ENCODE results near the gene ZNF331.

ZNF331 gene

DNA sequence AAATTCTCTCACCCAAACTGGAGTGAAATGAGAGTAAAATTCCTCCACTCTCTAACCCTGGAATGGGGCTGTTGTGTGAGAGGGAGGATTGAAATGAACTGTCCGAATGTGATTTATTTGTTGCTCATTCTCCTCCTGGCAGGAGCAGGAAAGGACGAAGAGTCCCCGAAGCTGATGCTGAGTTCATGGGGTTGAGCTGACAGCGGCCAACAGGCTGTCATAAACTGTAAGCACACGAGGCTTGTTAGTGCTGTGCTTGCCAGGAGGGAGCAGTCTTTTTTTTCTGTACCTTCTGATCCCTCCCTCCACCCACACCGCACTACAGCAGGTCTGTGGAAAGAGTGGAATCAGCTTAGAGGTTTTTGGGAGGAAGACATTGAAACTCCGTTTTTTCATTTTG, 33.1 kb upstream of the ZNF331 start:
- no peaks in the 10 kb centered on the region for H3K36me3 ChIP-seq (ENCODE audit: insufficient read depth)
- H4K20me1 ChIP-seq (ENCODE audit: insufficient read depth), result no peaks in the 10 kb centered on the region
- no peaks in the 10 kb centered on the region for H3K27me3 ChIP-seq (ENCODE audit: insufficient read depth, low read depth)
- no peak overlapping the region for H3K9ac ChIP-seq
- no peaks in the 10 kb centered on the region for H3K79me2 ChIP-seq (ENCODE audit: insufficient read depth, low read depth)
- no peak overlapping the region for H3K4me3 ChIP-seq (IDR thresholded peaks at IDR 0.05; ENCODE audit: insufficient read depth, low read depth, low read length)
- TF ChIP-seq, protein P1, sequence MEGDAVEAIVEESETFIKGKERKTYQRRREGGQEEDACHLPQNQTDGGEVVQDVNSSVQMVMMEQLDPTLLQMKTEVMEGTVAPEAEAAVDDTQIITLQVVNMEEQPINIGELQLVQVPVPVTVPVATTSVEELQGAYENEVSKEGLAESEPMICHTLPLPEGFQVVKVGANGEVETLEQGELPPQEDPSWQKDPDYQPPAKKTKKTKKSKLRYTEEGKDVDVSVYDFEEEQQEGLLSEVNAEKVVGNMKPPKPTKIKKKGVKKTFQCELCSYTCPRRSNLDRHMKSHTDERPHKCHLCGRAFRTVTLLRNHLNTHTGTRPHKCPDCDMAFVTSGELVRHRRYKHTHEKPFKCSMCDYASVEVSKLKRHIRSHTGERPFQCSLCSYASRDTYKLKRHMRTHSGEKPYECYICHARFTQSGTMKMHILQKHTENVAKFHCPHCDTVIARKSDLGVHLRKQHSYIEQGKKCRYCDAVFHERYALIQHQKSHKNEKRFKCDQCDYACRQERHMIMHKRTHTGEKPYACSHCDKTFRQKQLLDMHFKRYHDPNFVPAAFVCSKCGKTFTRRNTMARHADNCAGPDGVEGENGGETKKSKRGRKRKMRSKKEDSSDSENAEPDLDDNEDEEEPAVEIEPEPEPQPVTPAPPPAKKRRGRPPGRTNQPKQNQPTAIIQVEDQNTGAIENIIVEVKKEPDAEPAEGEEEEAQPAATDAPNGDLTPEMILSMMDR (conservative IDR thresholded peaks at IDR 0.05; ENCODE audit: low read depth, low read length), result no peak
- H3K4me2 ChIP-seq, result no peak overlapping the region
- no peak overlapping the region for H3K27ac ChIP-seq
- H3K4me1 ChIP-seq (ENCODE audit: low read depth, poor library complexity, severe bottlenecking), result no peaks in the 10 kb centered on the region
- H2AFZ ChIP-seq (ENCODE audit: low read depth), result no peak overlapping the region

DNA sequence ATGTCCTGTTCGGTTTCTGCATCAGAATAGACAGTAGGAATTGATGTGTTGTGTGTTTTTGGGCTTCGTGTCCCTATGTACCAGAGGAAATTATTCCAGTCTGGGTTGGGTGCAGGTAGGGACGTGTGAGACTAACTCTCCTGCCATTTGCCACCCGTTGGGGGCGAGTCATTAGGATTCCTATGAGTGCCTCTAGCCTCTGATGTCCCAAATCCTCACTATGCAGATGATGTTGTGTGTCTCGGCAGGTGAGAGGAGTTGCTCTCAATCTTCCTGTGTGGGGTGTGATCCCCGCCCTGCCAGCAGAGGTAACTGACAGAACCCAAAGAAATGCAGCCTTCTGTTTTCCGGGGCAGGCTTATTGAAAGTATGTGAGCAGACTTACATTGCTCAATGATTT, 31.2 kb upstream of the ZNF331 start:
- no peaks in the 10 kb centered on the region for H3K36me3 ChIP-seq (ENCODE audit: insufficient read depth)
- H3K79me2 ChIP-seq (ENCODE audit: insufficient read depth, low read depth), result no peaks in the 10 kb centered on the region
- no peak overlapping the region for H3K4me2 ChIP-seq
- H3K9ac ChIP-seq, result no peak overlapping the region
- no peaks in the 10 kb centered on the region for H3K27me3 ChIP-seq (ENCODE audit: insufficient read depth, low read depth)
- H3K4me1 ChIP-seq (ENCODE audit: low read depth, poor library complexity, severe bottlenecking), result no peaks in the 10 kb centered on the region
- H3K4me3 ChIP-seq (IDR thresholded peaks at IDR 0.05; ENCODE audit: insufficient read depth, low read depth, low read length), result no peak overlapping the region
- H3K27ac ChIP-seq, result no peak overlapping the region
- no peaks in the 10 kb centered on the region for H4K20me1 ChIP-seq (ENCODE audit: insufficient read depth)
- TF ChIP-seq, protein P1 (conservative IDR thresholded peaks at IDR 0.05; ENCODE audit: low read depth, low read length), result no peak
- no peak overlapping the region for H2AFZ ChIP-seq (ENCODE audit: low read depth)

DNA sequence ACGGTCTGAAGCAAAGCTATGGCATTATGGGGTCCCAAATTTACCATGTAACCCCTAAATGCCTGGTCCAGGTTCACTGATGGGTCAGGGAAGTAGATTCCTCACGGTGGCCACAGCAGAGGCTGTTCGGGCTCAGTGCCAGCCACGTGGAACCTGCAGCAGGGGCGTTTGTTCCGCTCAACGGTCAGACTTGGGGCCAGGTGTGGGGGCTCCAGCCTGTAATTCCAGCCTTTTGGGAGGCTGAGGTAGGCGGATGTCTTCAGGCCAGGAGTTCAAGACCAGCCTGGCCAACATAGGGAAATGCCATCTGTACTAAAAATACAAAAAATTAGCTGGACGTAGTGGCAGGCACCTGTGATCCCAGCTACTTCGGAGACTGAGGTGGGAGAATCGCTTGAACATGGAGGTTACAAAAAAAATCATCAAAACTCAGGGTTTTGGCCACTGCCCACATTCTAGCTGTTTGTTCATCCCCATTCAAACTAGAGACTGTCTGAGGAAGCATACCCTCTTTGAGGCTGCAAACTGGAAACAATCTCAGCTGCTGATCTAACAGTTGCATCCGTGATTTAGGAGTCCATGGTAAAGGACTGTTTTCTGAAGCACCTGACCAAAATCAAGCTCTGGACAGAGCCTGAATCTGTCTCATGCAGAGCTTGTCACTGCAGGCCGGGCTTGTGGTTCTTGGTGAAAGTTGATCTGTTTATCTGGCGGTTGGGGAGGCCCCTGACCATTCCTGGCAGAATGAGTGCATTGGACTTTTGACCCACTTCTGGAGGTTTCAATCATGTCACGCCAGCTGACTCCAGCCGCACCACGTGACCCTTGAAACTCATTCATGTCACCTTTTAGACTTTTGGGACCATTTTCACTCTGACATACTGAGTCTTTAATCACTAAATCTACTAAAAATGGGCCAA, 30.2 kb upstream of the ZNF331 start:
- Histone ChIP-seq H4K20me1 (ENCODE audit: insufficient read depth) (no peaks in the 10 kb centered on the region), H3K4me2 (no peak overlapping the region), H3K4me1 (ENCODE audit: low read depth, poor library complexity, severe bottlenecking) (no peaks in the 10 kb centered on the region), H2AFZ (ENCODE audit: low read depth) (no peak overlapping the region), H3K79me2 (ENCODE audit: insufficient read depth, low read depth) (no peaks in the 10 kb centered on the region), H3K27ac (no peak overlapping the region), H3K36me3 (ENCODE audit: insufficient read depth) (no peaks in the 10 kb centered on the region), H3K27me3 (ENCODE audit: insufficient read depth, low read depth) (no peaks in the 10 kb centered on the region), H3K4me3 (IDR thresholded peaks at IDR 0.05; ENCODE audit: insufficient read depth, low read depth, low read length) (no peak overlapping the region), H3K9ac (no peak overlapping the region)
- TF ChIP-seq, protein P1 (conservative IDR thresholded peaks at IDR 0.05; ENCODE audit: low read depth, low read length), result no peak

DNA sequence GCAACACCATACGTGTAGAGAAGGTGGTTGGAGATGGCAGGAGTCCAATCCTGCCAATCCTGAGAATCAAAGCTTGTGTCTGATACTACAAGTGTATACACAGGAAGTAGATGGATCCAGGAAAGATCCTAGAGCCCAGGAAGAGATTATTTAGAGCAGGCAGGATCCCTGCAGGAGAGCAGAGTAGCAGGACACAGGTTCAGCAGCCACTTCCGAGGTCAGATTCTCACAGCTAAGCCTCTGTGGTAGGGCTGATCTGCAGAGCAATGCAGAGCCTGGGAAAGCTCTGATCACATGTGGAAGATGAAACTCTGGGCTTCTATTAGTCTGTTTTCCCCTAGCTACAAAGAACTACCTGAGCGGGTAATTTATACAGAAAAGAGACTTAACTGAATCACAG, 28.5 kb upstream of the ZNF331 start:
- no peaks in the 10 kb centered on the region for H3K36me3 ChIP-seq (ENCODE audit: insufficient read depth)
- no peaks in the 10 kb centered on the region for H3K27me3 ChIP-seq (ENCODE audit: insufficient read depth, low read depth)
- TF ChIP-seq, protein P1 (conservative IDR thresholded peaks at IDR 0.05; ENCODE audit: low read depth, low read length), result no peak
- H3K4me3 ChIP-seq (IDR thresholded peaks at IDR 0.05; ENCODE audit: insufficient read depth, low read depth, low read length), result no peak overlapping the region
- no peaks in the 10 kb centered on the region for H3K79me2 ChIP-seq (ENCODE audit: insufficient read depth, low read depth)
- no peak overlapping the region for H2AFZ ChIP-seq (ENCODE audit: low read depth)
- H3K4me1 ChIP-seq (ENCODE audit: low read depth, poor library complexity, severe bottlenecking), result no peaks in the 10 kb centered on the region
- no peak overlapping the region for H3K27ac ChIP-seq
- H3K9ac ChIP-seq, result no peak overlapping the region
- H3K4me2 ChIP-seq, result no peak overlapping the region
- no peaks in the 10 kb centered on the region for H4K20me1 ChIP-seq (ENCODE audit: insufficient read depth)
